NCI-H146 (cell line): ENCODE results near the gene COL4A1.

Experiments
- DNase-seq: peaks from one replicate; lab custom pipeline; 2025; lab: John Stamatoyannopoulos, UW

Gene COL4A1

GRCh38 chr13:110257408-110257807, 49.5 kb downstream of the COL4A1 start:
- DNase-seq, result no peak

DNA sequence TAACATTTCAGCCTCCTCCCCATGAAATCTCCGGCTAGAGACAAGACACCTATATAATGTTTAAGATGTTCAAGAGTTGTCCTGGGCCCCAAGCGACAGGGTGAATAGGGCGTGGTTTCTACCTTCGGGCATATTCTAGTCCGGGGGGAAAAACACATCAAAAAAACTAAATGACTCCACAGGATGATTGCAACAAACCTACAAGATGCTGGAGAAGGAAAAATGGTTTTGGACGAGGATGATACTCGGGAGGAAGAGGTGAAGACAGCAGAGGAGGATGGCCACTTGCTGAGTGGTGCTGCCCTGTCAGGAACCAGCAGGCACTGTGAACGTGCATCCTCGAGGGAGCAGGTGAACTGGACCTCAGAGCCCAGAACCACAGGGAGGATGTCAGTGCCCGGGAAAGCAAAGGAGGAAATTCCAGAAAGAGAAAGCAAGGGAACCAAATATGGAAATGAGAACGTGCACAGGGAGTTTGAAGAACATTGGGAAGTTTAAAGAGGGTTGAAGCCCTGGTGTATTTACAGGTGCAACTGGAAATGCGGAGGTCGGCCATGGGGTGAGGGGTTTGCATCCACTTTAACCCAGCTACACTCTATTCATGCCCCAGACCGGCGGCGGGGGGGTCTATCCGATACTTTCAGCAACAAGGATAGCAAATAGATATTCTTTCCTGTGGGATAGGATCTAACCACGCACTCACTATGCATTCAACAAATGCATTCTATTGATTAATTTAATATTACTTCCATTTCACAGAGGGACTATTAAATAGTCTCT, 50.6 kb downstream of the COL4A1 start:
- no peak for DNase-seq

DNA sequence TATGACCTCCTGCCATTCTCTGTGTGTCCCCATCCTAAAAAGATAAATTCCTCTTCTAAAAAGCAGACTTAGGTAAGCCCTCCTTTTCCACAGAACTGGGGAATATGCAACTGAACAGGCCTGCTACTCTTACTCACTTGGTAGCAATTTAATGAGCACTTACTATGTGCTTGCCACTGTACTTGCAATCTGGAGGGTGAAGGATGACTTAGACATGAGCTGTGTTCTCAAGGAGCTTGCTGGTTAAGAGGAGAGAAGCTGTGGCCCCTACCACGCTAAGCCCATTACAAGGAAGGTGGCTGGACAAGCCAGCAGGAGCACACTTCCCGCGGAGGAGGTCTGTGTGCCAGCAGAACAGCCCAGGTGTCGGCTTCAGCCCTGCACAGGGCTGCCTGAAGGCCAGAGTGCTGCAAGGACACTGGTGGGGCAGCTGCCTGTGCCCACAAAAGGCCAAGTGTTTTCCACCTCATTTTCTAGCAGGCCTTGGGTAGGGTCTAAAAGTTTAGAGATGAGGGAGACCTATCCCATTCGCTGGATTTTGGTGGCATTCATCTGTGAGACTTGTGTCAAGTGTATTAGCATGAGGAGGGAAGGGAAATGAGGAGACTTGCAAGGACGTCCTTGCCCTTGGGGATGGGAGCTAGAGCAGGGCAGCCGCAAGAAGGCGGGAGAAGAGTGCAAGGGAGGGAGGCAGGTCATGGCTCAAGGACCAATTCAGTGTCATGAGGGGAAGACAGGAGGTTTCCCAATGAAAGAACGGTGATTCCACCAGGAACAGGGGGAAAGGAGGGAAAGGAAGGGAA, 52.0 kb downstream of the COL4A1 start:
- DNase-seq, result no peak

- DNase-seq, result no peak
These were observed 52.7 kb downstream of the COL4A1 start for GRCh38 chr13:110254151-110254679.

DNA sequence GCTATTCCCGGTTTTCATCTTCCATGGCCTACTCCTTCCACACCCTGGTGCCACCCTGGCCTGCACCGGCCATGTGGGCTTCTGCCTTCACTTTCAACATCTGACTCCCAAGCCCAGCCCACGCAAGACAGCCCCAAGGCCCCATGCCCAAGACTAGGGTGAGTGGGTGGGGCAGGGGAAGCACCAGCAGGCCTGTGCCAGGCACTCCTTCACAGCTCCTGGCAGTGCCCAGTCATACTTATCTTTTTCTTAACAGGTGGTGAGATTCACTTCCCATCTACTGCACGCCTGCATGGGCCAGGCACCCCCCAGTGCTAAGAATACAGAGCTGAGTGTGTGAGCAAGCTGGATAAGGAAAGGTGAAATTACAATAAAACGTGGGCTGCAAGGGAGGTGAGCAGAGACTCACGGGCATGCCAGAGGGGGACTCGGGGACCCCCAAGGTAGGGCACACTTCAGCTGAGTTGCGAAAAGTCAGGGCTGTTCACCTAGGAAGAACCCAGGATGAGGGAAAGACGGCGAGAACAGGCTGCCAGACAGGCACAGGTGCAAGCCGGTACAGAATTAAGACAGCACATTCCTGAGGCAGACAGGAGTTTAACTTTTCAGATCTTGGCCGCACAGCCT, 55.7 kb downstream of the COL4A1 start:
- DNase-seq, result no peak

DNA sequence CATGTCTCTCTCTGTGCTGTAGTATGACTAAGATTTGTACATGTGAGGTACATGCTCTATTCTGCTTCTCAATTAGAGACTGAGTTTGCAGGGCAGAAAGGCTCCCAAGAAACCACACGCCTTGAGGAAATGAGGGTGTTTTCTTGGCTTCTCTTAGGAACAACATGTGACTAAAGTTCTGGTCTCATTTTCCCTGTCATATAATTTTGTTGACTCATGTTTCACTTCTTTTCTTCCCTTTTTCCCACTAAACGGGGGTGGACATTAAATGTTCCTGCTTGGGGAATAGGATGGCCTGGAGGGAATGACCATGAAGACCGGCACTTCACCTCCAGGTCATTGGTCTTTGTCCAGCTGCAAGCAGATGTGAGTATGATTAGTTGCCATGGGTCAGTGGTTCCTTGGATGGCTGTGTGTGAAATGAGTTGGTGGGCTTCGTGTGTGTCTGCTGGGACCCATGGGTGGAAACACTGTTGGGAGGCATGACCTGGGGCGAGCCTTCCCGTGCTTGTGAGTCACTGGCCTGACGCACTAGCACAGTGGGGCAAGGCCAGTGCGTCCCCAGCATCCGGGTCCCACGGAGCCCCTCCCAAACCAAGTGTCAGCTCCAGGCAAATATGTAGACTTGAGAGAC, 56.6 kb downstream of the COL4A1 start:
- no peak for DNase-seq

- DNase-seq, result no peak
These were observed 57.6 kb downstream of the COL4A1 start for GRCh38 chr13:110249326-110249725.

DNA sequence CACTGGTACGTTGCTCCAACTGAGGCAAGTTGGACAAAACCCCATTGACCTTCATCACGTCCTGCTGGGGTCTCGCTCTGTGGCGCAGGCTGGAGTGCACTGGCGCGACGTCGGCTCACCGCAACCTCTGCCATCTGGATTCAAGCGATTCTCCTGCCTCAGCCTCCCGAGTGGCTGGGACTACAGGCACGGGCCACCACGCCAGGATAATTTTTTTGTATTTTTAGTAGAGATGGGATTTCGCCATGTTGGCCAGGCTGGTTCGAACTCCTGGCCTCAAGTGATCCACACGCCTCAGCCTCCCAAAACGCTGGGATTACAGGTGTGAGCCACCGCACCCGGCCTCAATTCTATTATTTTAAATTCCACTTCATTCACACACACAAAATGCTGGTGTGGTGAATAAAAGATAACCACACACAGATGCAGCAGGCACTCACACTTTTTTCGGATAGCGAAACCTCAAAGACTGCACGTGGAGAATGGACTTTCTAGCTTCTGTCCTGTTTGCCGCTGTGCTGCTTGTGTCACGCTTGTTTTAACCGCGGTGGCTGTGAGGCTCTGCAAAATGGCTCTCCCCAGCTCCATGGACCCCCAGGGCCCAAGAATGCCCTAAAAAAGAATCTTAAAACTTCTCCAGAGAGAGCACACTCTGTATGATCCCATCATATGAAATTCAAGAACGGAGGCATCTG, 58.4 kb downstream of the COL4A1 start:
- no peak for DNase-seq

GRCh38 chr13:110246530-110246929, 60.4 kb downstream of the COL4A1 start:
- DNase-seq, result no peak

GRCh38 chr13:110245416-110245899, 61.5 kb downstream of the COL4A1 start:
- no peak for DNase-seq

GRCh38 chr13:110244976-110245375, 62.0 kb downstream of the COL4A1 start:
- no peak for DNase-seq

DNA sequence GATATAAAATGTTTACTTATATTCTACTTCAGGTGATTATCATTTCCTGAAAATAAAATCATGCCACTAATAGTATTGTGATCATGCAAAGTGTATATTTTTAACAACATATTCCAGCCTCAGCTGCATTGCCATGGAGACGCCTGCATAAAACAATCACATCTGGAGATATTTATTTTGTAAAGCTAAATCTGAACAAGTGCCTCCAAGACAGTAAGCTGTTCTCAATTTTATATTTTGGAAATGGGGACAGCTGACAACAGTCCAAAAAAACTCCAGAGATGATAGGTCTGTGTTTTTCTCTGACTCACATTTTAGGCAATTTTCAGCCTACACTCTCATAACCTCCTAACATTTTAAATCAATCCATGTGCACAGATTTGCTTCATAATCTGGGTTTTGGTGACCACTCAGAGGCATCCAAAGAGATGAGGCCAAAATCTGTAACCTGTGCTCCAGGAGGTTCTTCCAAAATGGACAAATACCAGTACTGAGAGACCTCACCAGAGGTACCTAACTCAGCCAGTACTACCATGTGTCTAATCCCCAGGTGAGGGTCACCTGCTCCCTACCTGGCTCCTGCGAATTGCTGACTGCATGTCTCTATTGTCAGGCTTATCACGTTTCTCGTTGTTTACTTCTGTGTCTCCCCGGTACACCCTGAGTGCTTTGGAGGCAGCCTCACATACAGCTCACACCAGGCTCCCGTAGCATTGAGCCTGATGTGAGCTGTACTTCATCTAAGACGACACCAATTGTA, 62.7 kb downstream of the COL4A1 start:
- DNase-seq, result no peak

DNA sequence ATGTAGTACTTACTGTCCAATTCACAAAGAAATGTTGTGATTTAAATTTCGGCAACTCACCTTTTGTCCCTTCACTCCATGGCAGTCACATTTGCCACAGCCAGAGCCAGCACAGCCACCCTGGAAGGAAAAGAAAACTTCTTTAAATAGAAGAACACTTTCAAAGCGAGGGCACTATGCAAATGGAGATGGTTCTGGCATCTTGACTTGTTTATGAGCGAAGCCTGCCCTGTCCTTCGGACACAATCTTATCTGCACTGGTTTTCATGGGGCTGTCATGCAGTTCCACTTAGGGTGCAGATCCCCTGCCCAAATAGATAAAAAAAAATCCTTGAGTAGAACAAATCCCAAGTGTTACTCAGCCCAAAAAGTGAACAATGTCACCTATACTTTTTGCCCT, 64.3 kb downstream of the COL4A1 start:
- no peak for DNase-seq

GRCh38 chr13:110240943-110241342, 66.0 kb downstream of the COL4A1 start:
- DNase-seq, result no peak

DNA sequence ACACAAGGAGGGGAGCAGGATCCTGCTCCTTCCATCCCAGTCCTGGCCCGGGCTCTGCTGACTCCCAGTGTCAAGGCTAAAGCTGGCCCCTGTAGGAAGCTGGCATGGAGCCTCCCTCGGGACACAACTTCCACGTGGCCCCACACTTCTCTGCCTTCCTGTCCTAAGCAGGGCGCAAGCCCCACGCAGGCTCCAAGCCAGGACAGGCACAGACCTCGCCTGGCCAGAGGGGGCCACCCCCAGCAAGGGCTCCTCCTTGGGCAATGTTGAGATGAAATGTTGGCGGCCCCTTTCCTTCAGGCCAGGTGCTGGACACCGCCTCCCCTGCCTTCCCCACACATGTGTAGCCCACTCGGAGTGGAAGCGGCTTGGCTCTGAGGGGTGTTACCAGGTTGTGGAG, 66.6 kb downstream of the COL4A1 start:
- DNase-seq, result no peak

DNA sequence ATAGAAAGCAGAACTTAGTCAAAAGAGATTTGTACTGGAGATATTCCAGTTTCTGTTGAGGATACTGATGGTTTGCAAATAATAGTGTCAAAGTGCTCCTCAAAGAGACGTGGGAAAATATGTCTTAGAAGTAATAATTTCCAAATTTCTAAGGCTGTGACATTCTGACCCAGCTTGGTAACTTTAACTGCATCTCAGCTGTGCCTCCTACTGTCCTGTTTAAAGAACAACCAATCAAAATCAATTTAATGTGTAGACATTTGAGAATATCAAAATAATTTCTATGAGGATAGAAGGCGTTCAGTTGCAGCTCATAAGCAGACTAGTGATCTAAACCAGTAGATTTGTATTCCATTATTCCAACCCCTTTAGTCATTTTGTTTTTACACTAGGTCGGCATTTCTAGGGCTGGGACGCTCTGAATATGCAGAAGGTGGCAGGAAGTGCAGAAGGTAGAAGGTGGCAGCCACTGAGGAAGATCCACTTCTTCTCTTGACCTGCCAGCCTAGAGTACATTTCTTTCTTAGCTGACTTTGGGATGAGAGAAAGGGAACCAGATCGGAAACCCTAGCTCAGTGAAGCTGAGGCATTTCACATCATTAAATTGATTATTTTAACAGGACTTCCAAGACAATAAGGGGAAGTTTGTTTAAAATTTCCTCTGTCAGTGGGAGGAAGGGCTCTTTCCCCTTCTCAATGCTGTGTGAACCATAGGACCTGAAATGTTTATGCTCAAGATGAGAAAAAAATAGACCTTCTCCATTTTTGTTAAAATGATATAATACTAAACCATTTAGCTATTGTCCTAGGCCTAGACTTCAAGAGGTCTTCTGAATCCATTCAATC, 67.5 kb downstream of the COL4A1 start:
- no peak for DNase-seq

DNA sequence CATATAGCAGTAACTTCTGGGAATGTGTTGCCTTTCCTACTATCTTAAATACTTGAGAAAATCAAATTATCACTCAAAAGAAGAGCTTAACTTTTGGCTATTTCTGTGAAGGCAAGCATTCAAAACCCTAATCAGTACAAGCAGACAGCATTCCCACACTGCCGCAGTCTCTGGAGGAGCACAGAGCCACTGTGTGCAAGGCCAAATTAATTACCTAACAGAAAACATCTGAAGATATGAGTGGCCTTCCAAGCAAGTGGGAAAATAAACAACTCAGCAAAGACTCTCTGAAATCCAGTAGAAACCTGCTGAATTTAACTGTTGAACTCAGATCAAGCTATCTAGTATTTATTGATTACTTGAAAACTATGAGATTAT, 68.2 kb downstream of the COL4A1 start:
- DNase-seq, result no peak

DNA sequence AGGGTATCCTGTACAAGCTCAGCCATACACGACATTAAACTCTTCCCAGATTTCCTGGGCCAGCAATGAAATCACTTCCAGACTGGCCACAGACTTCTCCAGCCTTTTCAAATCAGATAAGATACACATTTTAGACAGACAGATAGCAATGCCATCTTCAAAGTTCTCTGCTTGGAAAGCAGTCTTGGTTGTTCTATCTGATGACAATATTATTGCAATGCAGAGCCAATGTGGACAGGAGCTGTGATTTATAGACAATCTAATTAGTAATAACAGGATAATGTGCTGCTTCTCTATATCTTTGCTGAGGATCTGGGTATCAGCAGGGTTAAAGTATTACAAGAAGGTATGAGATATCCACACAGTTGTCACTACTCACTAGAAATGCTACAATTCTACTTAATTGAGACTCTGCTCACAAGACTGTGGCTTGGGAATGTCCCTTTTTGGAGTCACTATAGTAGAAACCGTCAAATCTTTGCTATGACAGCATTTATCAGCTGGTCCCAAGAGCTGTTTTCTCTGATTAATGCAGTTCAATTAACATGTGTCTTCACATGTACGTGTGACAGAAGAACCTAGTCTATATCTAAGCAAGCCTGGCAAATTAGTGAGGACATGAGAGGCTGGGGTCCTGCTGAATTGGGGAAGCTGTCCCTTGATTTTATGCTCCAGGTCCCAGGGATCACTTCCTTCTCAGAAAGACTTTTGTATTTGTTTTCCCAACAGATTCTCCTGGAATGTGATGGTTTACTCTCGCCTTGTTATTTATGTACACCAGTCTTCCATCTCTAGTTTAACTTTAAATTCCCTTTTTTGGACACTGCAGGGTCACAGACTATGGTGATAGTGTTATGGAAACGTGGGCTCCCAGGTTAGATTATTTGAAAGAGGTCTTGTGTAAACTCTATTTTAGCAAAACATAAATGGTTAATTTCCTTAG, 68.8 kb downstream of the COL4A1 start:
- DNase-seq, result no peak

GRCh38 chr13:110236831-110237261, 70.1 kb downstream of the COL4A1 start:
- DNase-seq, result no peak
